Smooth muscle cell (in vitro differentiated cells): ENCODE results near the gene RABGAP1L. TPM values are rescaled to one million over a fixed set of nuclear protein-coding genes. Genes with fewer than 3 reads are reported as not detected.
"Not testable (repeated sequence)": the region's sequence is repeated elsewhere in the genome, so short reads cannot be mapped to it uniquely, and the experiment has no call there.

Source experiments
- DNase-seq: peaks from one replicate; lab custom pipeline; 2025; ENCODE audit not compliant: unreplicated experiment; lab: John Stamatoyannopoulos, UW
- H2AFZ ChIP-seq: fragments of 200-600 bp; sonication (generic); 2 replicates; pipeline ENCODE4 v1.6.0; 2016; ENCODE audit warnings: antibody characterized with exemption, low read depth, mild to moderate bottlenecking
- H3F3A ChIP-seq: fragments of 200-600 bp; sonication (generic); 2 replicates; pipeline ENCODE4 v1.6.0; 2017; ENCODE audit warnings: antibody characterized with exemption, low read depth
- H3K27ac ChIP-seq: fragments of 200-600 bp; sonication (generic); 2 replicates; pipeline ENCODE4 v1.5.1; 2016; ENCODE audit warnings: low read depth, mild to moderate bottlenecking
- H3K27me3 ChIP-seq: fragments of 200-600 bp; sonication (generic); 2 replicates; pipeline ENCODE4 v1.6.1; 2016; ENCODE audit warnings: low read depth, mild to moderate bottlenecking
- H3K36me3 ChIP-seq: fragments of 200-600 bp; sonication (generic); 2 replicates; pipeline ENCODE4 v1.5.1; 2016; ENCODE audit warnings: low read depth
- H3K4me1 ChIP-seq: fragments of 200-600 bp; sonication (generic); 2 replicates; pipeline ENCODE4 v1.5.1; 2016; ENCODE audit warnings: low read depth
- H3K4me2 ChIP-seq: fragments of 200-600 bp; sonication (generic); 2 replicates; pipeline ENCODE4 v1.6.0; 2016; ENCODE audit warnings: mild to moderate bottlenecking
- H3K4me3 ChIP-seq: fragments of 200-600 bp; sonication (generic); 2 replicates; pipeline ENCODE4 v1.5.1; 2016; ENCODE audit warnings: mild to moderate bottlenecking
- H3K79me2 ChIP-seq: fragments of 200-600 bp; sonication (generic); 2 replicates; pipeline ENCODE4 v1.6.0; 2016; ENCODE audit warnings: low read depth, mild to moderate bottlenecking
- H3K9ac ChIP-seq: fragments of 200-600 bp; sonication (generic); 2 replicates; pipeline ENCODE4 v1.6.0; 2016; ENCODE audit warnings: low read depth
- H3K9me3 ChIP-seq: fragments of 200-600 bp; sonication (generic); replicated peaks from 2 replicates; pipeline ENCODE4 v1.5.1; 2016; ENCODE audit warnings: low read depth
- H4K20me1 ChIP-seq: fragments of 200-600 bp; sonication (generic); 2 replicates; pipeline ENCODE4 v1.6.0; 2016; ENCODE audit warnings: low read depth
- WGBS: methylation state at CpG from one replicate; pipeline ENCODE4 v1.1.7; 2016; ENCODE audit warnings: low lambda C conversion rate; 5-methylcytosine and 5-hydroxymethylcytosine counted together
- polyA plus RNA-seq: library from polyadenylated mRNA; unstranded; fragments of >200 nt; fragmentation: Nextera tagmentation; extraction: Ambion mirVana; gene quantifications from 2 replicates; pipeline ENCODE4 v1.2.1, GENCODE V29; 2016
- total RNA-seq: library from RNA; depleted of rRNA; stranded (reverse); fragments of >200 nt; gene quantifications from 2 replicates; pipeline ENCODE4 v1.2.3, GENCODE V29; 2014
- TF ChIP-seq, protein P1 (sequence below): fragments of 200-600 bp; sonication (generic); IDR thresholded peaks from 2 replicates; pipeline ENCODE4 v1.5.1; 2017; ENCODE audit warnings: borderline replicate concordance, mild to moderate bottlenecking, antibody characterized with exemption; ENCODE audit not compliant: insufficient read depth, poor library complexity, severe bottlenecking

RABGAP1L gene
- total and polyA plus RNA-seq, 2 experiments from 2014 or later = 4.8 to 24.7 TPM

DNA sequence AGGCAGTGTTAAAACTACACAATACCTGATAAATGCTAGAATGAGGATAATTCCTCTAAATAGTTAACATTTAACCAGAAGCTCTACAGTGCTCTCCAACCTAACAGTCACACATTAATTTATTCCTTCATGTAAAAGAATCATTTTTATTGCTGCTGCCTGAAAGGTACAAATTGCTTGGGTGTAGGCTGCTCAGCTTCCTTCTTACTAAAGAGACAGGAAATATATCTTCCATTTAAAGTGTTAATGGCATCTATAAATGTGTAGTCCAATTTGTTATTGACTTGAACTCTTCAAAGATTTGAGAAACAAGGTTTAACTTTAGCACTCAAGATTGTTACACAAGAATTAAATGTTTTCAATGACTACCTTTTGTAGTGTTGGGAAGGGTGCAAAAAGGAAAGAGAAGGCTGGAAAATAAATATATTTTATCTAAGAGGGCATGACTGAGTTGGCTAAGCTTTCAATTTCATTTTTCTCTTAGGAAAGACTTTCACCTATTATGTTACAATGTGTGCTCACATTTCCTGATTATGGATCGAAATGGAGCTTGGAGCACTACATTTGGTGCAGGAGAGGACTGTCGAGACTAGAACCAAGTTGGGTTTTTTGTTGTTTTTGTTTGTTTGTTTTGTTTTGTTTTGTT, 734.9 kb downstream of the RABGAP1L start:
- 94% methylated on average over 2 of the region's 2 CpGs for WGBS
- no peak overlapping the region for H3K9ac ChIP-seq
- H3K79me2 ChIP-seq = no peaks in the 10 kb centered on the region
- H3K4me1 ChIP-seq = no peaks in the 10 kb centered on the region
- H4K20me1 ChIP-seq = no peaks in the 10 kb centered on the region
- TF ChIP-seq, protein P1, sequence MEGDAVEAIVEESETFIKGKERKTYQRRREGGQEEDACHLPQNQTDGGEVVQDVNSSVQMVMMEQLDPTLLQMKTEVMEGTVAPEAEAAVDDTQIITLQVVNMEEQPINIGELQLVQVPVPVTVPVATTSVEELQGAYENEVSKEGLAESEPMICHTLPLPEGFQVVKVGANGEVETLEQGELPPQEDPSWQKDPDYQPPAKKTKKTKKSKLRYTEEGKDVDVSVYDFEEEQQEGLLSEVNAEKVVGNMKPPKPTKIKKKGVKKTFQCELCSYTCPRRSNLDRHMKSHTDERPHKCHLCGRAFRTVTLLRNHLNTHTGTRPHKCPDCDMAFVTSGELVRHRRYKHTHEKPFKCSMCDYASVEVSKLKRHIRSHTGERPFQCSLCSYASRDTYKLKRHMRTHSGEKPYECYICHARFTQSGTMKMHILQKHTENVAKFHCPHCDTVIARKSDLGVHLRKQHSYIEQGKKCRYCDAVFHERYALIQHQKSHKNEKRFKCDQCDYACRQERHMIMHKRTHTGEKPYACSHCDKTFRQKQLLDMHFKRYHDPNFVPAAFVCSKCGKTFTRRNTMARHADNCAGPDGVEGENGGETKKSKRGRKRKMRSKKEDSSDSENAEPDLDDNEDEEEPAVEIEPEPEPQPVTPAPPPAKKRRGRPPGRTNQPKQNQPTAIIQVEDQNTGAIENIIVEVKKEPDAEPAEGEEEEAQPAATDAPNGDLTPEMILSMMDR = no peak
- no peak overlapping the region for H2AFZ ChIP-seq
- DNase-seq = no peak
- H3K4me3 ChIP-seq = no peak overlapping the region
- H3K27me3 ChIP-seq = no peaks in the 10 kb centered on the region
- H3F3A ChIP-seq = no peaks in the 10 kb centered on the region
- H3K9me3 ChIP-seq = no peaks in the 10 kb centered on the region
- H3K4me2 ChIP-seq = no peak overlapping the region
- H3K36me3 ChIP-seq = no peaks in the 10 kb centered on the region
- no peak overlapping the region for H3K27ac ChIP-seq

DNA sequence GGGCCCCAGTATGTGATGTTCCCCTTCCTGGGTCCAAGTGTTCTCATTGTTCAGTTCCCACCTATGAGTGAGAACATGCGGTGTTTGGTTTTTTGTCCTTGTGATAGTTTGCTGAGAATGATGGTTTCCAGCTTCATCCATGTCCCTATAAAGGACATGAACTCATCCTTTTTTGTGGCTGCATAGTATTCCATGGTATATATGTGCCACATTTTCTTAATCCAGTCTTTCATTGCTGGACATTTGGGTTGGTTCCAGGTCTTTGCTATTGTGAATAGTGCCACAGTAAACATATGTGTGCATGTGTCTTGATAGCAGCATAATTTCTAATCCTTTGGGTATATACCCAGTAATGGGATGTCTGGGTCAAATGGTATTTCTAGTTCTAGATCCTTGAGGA, 736.3 kb downstream of the RABGAP1L start:
- not testable (repeated sequence) for H3K27ac ChIP-seq, H3F3A ChIP-seq, H3K9me3 ChIP-seq, H2AFZ ChIP-seq, H3K4me2 ChIP-seq, H3K4me3 ChIP-seq, H3K9ac ChIP-seq, H3K79me2 ChIP-seq, H4K20me1 ChIP-seq, H3K4me1 ChIP-seq, DNase-seq, H3K36me3 ChIP-seq, H3K27me3 ChIP-seq
- WGBS = 100% methylated on average over 1 of the region's 1 CpG

DNA sequence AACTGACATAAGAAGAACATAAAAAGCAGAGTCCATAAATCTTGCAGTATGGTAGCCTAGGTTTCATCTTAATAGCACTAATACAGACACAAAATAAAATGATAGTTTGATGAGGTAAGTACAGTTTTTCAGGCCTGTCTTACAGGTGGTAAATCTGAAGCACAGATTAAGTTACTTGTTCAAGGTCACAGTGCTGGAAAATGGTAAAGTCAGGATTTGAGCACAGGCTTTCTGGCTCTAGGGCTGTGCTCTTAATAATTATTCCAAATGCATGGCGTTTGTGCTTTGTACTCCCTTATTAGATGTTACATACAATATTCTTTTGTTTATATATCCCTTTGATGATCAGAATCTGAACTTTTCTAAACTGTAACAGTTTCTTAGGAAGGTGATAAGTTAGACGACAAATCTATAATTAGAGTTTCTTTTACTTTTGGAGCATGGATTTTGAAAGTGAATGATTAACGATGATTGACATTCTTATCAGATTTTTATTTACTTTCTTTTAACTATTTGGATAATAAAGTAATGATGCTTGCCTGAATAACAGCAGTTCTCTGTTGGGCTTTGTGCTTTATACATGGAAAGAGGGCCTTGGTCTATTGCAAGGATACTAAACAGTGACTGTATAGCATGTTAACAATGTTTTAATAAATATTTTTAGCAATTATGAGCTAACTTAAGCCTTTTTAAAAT, 738.9 kb downstream of the RABGAP1L start:
- Histone ChIP-seq H3K4me3 (no peak overlapping the region), H3K4me1 (no peaks in the 10 kb centered on the region), H3K9ac (no peak overlapping the region), H3K36me3 (no peaks in the 10 kb centered on the region), H3K27me3 (no peaks in the 10 kb centered on the region), H3K27ac (no peak overlapping the region), H2AFZ (no peak overlapping the region), H3K79me2 (no peaks in the 10 kb centered on the region), H3K4me2 (no peak overlapping the region), H3K9me3 (no peaks in the 10 kb centered on the region), H4K20me1 (no peaks in the 10 kb centered on the region), H3F3A (no peaks in the 10 kb centered on the region)
- WGBS = 95% methylated on average over 3 of the region's 3 CpGs
- no peak for DNase-seq
- TF ChIP-seq, protein P1 = no peak

DNA sequence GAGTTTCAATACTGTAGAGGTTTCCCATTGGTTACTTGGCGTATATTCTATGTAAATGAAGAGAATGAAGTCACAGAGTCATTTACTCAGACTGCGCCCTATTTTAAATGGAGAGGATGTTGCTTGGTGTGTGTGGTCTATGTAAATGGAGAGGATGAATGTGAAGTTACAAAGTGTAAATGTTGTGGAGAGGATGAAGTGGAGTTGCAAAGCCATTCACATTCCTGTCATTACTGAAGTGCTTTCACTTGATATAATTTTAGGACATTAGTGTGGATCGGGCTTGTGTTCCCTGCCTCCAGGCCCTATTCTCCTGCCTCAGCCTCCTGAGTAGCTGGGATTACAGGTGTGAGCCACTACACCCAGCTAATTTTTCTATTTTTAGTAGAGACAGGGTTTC, 741.0 kb downstream of the RABGAP1L start:
- 65% methylated on average over 3 of the region's 3 CpGs for WGBS

More for the DNA sequence above, 741.0 kb downstream of the RABGAP1L start:
- Histone ChIP-seq H3F3A (no peaks in the 10 kb centered on the region), H3K4me2 (no peak overlapping the region), H3K4me1 (no peaks in the 10 kb centered on the region), H3K36me3 (no peaks in the 10 kb centered on the region), H3K4me3 (no peak overlapping the region), H3K9me3 (no peaks in the 10 kb centered on the region), H3K27ac (no peak overlapping the region), H3K9ac (no peak overlapping the region), H3K79me2 (no peaks in the 10 kb centered on the region), H3K27me3 (no peaks in the 10 kb centered on the region), H4K20me1 (no peaks in the 10 kb centered on the region), H2AFZ (no peak overlapping the region)
- no peak for DNase-seq
- TF ChIP-seq, protein P1 = no peak
